GM18867 (cell line): ENCODE measurements around the gene LDHD.
"Not testable (repeated sequence)": the region's sequence is repeated elsewhere in the genome, so short reads cannot be mapped to it uniquely, and the experiment has no call there.

ENCODE experiments used
- ATAC-seq: cut with Tn5 transposase; IDR thresholded peaks from one replicate; pipeline ENCODE4 v1.9.1; 2021; ENCODE audit warnings: mild to moderate bottlenecking, moderate library complexity; ENCODE audit not compliant: unreplicated experiment

LDHD gene

GRCh38 chr16:75100603-75100990 is 16.0 kb downstream of the LDHD start:
- ATAC-seq, result no peak

GRCh38 chr16:75099738-75100602 is 16.6 kb downstream of the LDHD start:
- no peak for ATAC-seq

GRCh38 chr16:75099075-75099667 is 17.4 kb downstream of the LDHD start:
- ATAC-seq, result no peak

- ATAC-seq, result no peak
Measured at GRCh38 chr16:75097941-75098901, 18.4 kb downstream of the LDHD start.

- no peak for ATAC-seq
Measured at GRCh38 chr16:75097191-75097761, 19.3 kb downstream of the LDHD start.

GRCh38 chr16:75096656-75097055 is 19.9 kb downstream of the LDHD start:
- ATAC-seq, result no peak

- ATAC-seq, result no peak
Measured at GRCh38 chr16:75095204-75095621, 21.4 kb downstream of the LDHD start.

GRCh38 chr16:75093598-75094540 is 22.7 kb downstream of the LDHD start:
- no peak for ATAC-seq

- ATAC-seq, result no peak
Measured at GRCh38 chr16:75092777-75093176, 23.8 kb downstream of the LDHD start.

- not testable (repeated sequence) for ATAC-seq
Measured at GRCh38 chr16:75091619-75092018, 25.0 kb downstream of the LDHD start.

- not testable (repeated sequence) for ATAC-seq
Measured at GRCh38 chr16:75090899-75091298, 25.7 kb downstream of the LDHD start.

GRCh38 chr16:75089486-75090202 is 26.9 kb downstream of the LDHD start:
- ATAC-seq, result peak; percentile 46

GRCh38 chr16:75088934-75089333 is 27.6 kb downstream of the LDHD start:
- no peak for ATAC-seq

- ATAC-seq, result no peak
Measured at GRCh38 chr16:75088216-75088615, 28.4 kb downstream of the LDHD start.

GRCh38 chr16:75087375-75087979 is 29.1 kb downstream of the LDHD start:
- ATAC-seq, result no peak

GRCh38 chr16:75086688-75087374 is 29.7 kb downstream of the LDHD start:
- ATAC-seq, result no peak

- ATAC-seq, result no peak
Measured at GRCh38 chr16:75086281-75086680, 30.3 kb downstream of the LDHD start.

- no peak for ATAC-seq
Measured at GRCh38 chr16:75085556-75085955, 31.0 kb downstream of the LDHD start.
